PC-9 (cell line): ENCODE results near the gene SPIB. TPM values are rescaled to one million over a fixed set of nuclear protein-coding genes. Genes with fewer than 3 reads are reported as not detected.

Experiments used
- BruUV-seq: library from RNA; stranded (reverse); fragments of 400-500 nt; replicated peaks from 2 replicates; lab custom pipeline; 2021; lab: Mats Ljungman, UMichigan
- CTCF ChIA-PET: fragments of 300-600 bp; sonication (Branson Sonifier 250); formaldehyde crosslinking; loops from one replicate; lab custom pipeline; 2022; ENCODE audit warnings: antibody characterized with exemption; lab: Charles Lee
- POLR2A ChIA-PET: fragments of 300-600 bp; sonication (Branson Sonifier 250); formaldehyde crosslinking; loops from one replicate; lab custom pipeline; 2022; ENCODE audit warnings: antibody characterized with exemption; ENCODE audit not compliant: unreplicated experiment; lab: Charles Lee
- DNase-seq, 2 experiments: peaks; one replicate each; pipeline versions ENCODE4 v3.0.0 to v3.0.0-alpha.2; 2015 to 2022; ENCODE audit warnings: mixed read lengths in 1 of 2
- H2AFZ ChIP-seq: fragments of 200-600 bp; sonication (generic); 2 replicates; pipeline ENCODE4 v1.8.1; 2017; ENCODE audit warnings: antibody characterized with exemption
- H3F3A ChIP-seq: fragments of 200-600 bp; sonication (generic); 2 replicates; pipeline ENCODE4 v1.8.1; 2017; ENCODE audit warnings: antibody characterized with exemption, mild to moderate bottlenecking, low read depth; ENCODE audit not compliant: insufficient read depth
- H3K27ac ChIP-seq: fragments of 200-600 bp; sonication (generic); 2 replicates; pipeline ENCODE4 v1.6.1; 2016; ENCODE audit warnings: mixed run types
- H3K27me3 ChIP-seq: fragments of 200-600 bp; sonication (generic); 2 replicates; pipeline ENCODE4 v1.6.1; 2016; ENCODE audit warnings: low read depth, mixed run types; ENCODE audit not compliant: insufficient read depth
- H3K36me3 ChIP-seq: fragments of 200-600 bp; sonication (generic); 2 replicates; pipeline ENCODE4 v1.6.1; 2016; ENCODE audit warnings: low read depth, mixed run types
- H3K4me1 ChIP-seq: fragments of 200-600 bp; sonication (generic); replicated peaks from 2 replicates; pipeline ENCODE4 v1.6.1; 2016; ENCODE audit warnings: mixed run types; ENCODE audit not compliant: insufficient read depth
- H3K4me2 ChIP-seq: fragments of 200-600 bp; sonication (generic); 2 replicates; pipeline ENCODE4 v1.6.1; 2017; ENCODE audit warnings: mixed run types
- H3K4me3 ChIP-seq: fragments of 200-600 bp; sonication (generic); 2 replicates; pipeline ENCODE4 v1.6.1; 2016; ENCODE audit warnings: mixed run types
- H3K79me2 ChIP-seq: fragments of 200-600 bp; sonication (generic); 2 replicates; pipeline ENCODE4 v1.6.1; 2017; ENCODE audit warnings: low read depth, mixed run types
- H3K9me2 ChIP-seq: fragments of 200-600 bp; sonication (generic); 2 replicates; pipeline ENCODE4 v1.8.1; 2017; ENCODE audit warnings: mild to moderate bottlenecking; ENCODE audit not compliant: insufficient read depth
- H3K9me3 ChIP-seq: fragments of 200-600 bp; sonication (generic); 2 replicates; pipeline ENCODE4 v1.8.1; 2016; ENCODE audit warnings: low read depth; ENCODE audit not compliant: insufficient read depth
- H4K20me1 ChIP-seq: fragments of 200-600 bp; sonication (generic); 2 replicates; pipeline ENCODE4 v1.8.1; 2017; ENCODE audit not compliant: insufficient read depth
- CTCF ChIP-seq: fragments of 200-600 bp; sonication (generic); conservative IDR thresholded peaks from 2 replicates; pipeline ENCODE4 v1.6.1; 2017; ENCODE audit warnings: mixed run types, antibody characterized with exemption, mild to moderate bottlenecking, moderate library complexity
- EZH2 ChIP-seq: fragments of 200-600 bp; sonication (generic); IDR thresholded peaks from 2 replicates; pipeline ENCODE4 v1.8.0; 2017; ENCODE audit warnings: antibody characterized with exemption, low read depth
- intact Hi-C: fragments of 100-400 bp; cut with micrococcal nuclease; formaldehyde crosslinking; loops from one replicate; pipeline ENCODE4 v1.10.0; 2022; ENCODE audit not compliant: unreplicated experiment
- total RNA-seq: library from RNA; stranded (reverse); gene quantifications from 2 replicates; pipeline ENCODE4 v1.2.3, GENCODE V29; 2021

Gene SPIB
- total RNA-seq, 1 experiment from 2014 or later: not detected

GRCh38 chr19:50422397-50423278 lies 3.9 kb downstream of the SPIB start:
- BruUV-seq: no TSS peak
- no peaks in the 10 kb centered on the region for H4K20me1 ChIP-seq
- ChIA-PET CTCF (interaction anchor here (0.6 kb wide), 1 partner anchor 468 kb away, joined by 3 read pairs; no protein-coding TSS in a partner anchor), POLR2A (no interaction called here)
- H3K4me1 ChIP-seq: no peaks in the 10 kb centered on the region
- no peaks in the 10 kb centered on the region for H3K9me2 ChIP-seq
- H3K79me2 ChIP-seq: no peaks in the 10 kb centered on the region
- no peak for DNase-seq
- H3K4me3 ChIP-seq: no peak overlapping the region
- no peaks in the 10 kb centered on the region for H3K27me3 ChIP-seq
- H3K36me3 ChIP-seq: no peaks in the 10 kb centered on the region
- H2AFZ ChIP-seq: no peak overlapping the region
- H3K4me2 ChIP-seq: no peak overlapping the region
- H3K27ac ChIP-seq: no peak overlapping the region
- intact Hi-C loops: no loop called here
- TF ChIP-seq CTCF: no peak
- TF ChIP-seq EZH2: no peak
- no peaks in the 10 kb centered on the region for H3K9me3 ChIP-seq
- no peaks in the 10 kb centered on the region for H3F3A ChIP-seq

- no peaks in the 10 kb centered on the region for H3K9me3 ChIP-seq
- no peaks in the 10 kb centered on the region for H3K79me2 ChIP-seq
- H3K36me3 ChIP-seq: no peaks in the 10 kb centered on the region
- no peak overlapping the region for H2AFZ ChIP-seq
- TF ChIP-seq CTCF (no peak), EZH2 (no peak)
- no peak for DNase-seq
- no TSS peak for BruUV-seq
- H3F3A ChIP-seq: no peaks in the 10 kb centered on the region
- H3K27me3 ChIP-seq: no peaks in the 10 kb centered on the region
- H4K20me1 ChIP-seq: no peaks in the 10 kb centered on the region
- POLR2A ChIA-PET: no interaction called here
- CTCF ChIA-PET: interaction anchor here (0.6 kb wide), 1 partner anchor 469 kb away, joined by 3 read pairs; no protein-coding TSS in a partner anchor
- H3K9me2 ChIP-seq: no peaks in the 10 kb centered on the region
- no peaks in the 10 kb centered on the region for H3K4me1 ChIP-seq
- no peak overlapping the region for H3K27ac ChIP-seq
- H3K4me3 ChIP-seq: no peak overlapping the region
- intact Hi-C loops: no loop called here
- no peak overlapping the region for H3K4me2 ChIP-seq
Observed at GRCh38 chr19:50423279-50424113, 4.8 kb downstream of the SPIB start.

GRCh38 chr19:50425581-50425980 lies 6.8 kb downstream of the SPIB start:
- ChIA-PET POLR2A (no interaction called here), CTCF (no interaction called here)
- no peaks in the 10 kb centered on the region for H3K4me1 ChIP-seq
- no peak for DNase-seq
- H3K4me2 ChIP-seq: no peak overlapping the region
- TF ChIP-seq EZH2: no peak
- no peak for TF ChIP-seq CTCF
- H3K27ac ChIP-seq: no peak overlapping the region
- no TSS peak for BruUV-seq
- intact Hi-C loops: no loop called here
- no peak overlapping the region for H3K4me3 ChIP-seq
- H4K20me1 ChIP-seq: no peaks in the 10 kb centered on the region
- no peaks in the 10 kb centered on the region for H3K79me2 ChIP-seq
- H3K27me3 ChIP-seq: peaks cover 17% of the 10 kb centered on the region
- no peaks in the 10 kb centered on the region for H3K9me3 ChIP-seq
- H3K36me3 ChIP-seq: no peaks in the 10 kb centered on the region
- no peaks in the 10 kb centered on the region for H3F3A ChIP-seq
- H2AFZ ChIP-seq: no peak overlapping the region
- no peaks in the 10 kb centered on the region for H3K9me2 ChIP-seq
